Epithelial cell of proximal tubule (primary cell): Measurements from ENCODE around the gene SAMD14. TPM values are rescaled to one million over a fixed set of nuclear protein-coding genes. Genes with fewer than 3 reads are reported as not detected.
A peak's percentile ranks its signal among the peaks of the same experiment; 100 is the strongest.

Experiments
- DNase-seq: peaks from one replicate; pipeline ENCODE4 v3.0.0-alpha.2; 2011; ENCODE audit warnings: low read depth
- H3K4me3 ChIP-seq: 2 replicates; pipeline ENCODE4 v1.5.1; 2011; ENCODE audit warnings: low read depth, mild to moderate bottlenecking, low read length
- total RNA-seq: library from RNA; depleted of rRNA; stranded (reverse); fragments of >200 nt; gene quantifications from 2 replicates; pipeline ENCODE4 v1.2.3, GENCODE V29; 2015
- TF ChIP-seq, protein P1 (sequence below): conservative IDR thresholded peaks from 2 replicates; pipeline ENCODE4 v1.5.1; 2012; ENCODE audit warnings: low read depth, mild to moderate bottlenecking, low read length

Gene SAMD14
- total RNA-seq, 1 donor from 2014 or later, result 11.5 TPM

DNA sequence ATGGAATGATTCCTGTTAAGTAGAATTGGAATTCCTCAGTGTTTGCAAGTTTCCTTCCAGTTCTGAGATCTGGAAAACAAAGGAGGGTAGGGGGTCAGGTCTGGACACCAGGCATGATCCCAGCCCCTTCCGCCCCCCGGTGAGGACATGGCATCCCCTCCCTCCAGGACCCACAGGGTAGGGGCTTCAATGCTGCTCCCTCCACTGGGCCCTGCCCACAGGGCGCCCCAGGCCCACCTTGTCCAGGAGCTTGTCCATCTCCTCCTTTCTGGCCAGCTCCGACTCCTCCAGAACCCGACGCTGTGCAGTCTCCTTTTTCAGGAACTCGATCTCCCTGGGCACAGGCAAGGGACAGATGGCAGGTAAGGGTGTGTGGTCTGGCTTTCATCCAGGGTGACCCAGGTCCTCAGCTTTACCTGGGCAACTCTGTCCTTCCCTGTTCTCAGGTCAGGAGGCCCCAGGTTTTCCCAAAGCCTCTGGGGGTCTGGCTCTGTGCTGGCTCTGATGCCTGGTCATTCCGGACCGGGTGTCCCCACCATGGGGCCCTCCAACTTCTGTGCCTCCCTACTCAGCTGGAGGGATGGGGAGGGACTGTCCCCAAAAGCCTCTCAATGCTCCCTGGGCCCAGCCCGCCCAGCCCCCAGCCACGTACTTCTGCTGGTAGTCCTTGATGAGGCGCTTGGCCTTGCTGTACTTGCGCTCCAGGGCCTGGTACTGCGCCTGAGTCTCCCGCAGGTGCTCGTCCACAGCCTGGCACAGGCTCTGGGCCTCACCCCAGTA lies 5.5 kb upstream of the SAMD14 start:
- DNase-seq, result no peak
- no peak overlapping the region for H3K4me3 ChIP-seq
- TF ChIP-seq, protein P1, sequence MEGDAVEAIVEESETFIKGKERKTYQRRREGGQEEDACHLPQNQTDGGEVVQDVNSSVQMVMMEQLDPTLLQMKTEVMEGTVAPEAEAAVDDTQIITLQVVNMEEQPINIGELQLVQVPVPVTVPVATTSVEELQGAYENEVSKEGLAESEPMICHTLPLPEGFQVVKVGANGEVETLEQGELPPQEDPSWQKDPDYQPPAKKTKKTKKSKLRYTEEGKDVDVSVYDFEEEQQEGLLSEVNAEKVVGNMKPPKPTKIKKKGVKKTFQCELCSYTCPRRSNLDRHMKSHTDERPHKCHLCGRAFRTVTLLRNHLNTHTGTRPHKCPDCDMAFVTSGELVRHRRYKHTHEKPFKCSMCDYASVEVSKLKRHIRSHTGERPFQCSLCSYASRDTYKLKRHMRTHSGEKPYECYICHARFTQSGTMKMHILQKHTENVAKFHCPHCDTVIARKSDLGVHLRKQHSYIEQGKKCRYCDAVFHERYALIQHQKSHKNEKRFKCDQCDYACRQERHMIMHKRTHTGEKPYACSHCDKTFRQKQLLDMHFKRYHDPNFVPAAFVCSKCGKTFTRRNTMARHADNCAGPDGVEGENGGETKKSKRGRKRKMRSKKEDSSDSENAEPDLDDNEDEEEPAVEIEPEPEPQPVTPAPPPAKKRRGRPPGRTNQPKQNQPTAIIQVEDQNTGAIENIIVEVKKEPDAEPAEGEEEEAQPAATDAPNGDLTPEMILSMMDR, result no peak

GRCh38 chr17:50134206-50135110 lies 4.5 kb upstream of the SAMD14 start:
- TF ChIP-seq, protein P1, result no peak
- no peak for DNase-seq

DNA sequence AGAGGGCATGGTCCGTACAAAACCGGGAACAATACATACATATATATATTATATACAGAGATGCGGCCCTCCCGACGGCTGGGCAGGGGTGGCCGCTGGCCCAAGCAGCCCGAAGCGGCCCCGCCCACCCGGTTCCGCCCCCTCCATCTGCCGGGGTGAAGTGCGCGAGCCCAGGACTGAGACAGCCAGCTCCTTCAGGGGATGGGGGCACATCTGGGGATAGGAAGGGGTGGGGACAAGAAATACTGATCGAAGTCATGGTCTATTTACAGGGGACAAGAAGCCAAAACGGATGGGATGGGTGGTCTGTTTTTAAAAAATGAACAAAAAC lies 3.8 kb upstream of the SAMD14 start:
- DNase-seq, result no peak
- TF ChIP-seq, protein P1, result no peak
- no peak overlapping the region for H3K4me3 ChIP-seq

More at GRCh38 chr17:50134206-50135110, 4.5 kb upstream of the SAMD14 start:
- no peak overlapping the region for H3K4me3 ChIP-seq

DNA sequence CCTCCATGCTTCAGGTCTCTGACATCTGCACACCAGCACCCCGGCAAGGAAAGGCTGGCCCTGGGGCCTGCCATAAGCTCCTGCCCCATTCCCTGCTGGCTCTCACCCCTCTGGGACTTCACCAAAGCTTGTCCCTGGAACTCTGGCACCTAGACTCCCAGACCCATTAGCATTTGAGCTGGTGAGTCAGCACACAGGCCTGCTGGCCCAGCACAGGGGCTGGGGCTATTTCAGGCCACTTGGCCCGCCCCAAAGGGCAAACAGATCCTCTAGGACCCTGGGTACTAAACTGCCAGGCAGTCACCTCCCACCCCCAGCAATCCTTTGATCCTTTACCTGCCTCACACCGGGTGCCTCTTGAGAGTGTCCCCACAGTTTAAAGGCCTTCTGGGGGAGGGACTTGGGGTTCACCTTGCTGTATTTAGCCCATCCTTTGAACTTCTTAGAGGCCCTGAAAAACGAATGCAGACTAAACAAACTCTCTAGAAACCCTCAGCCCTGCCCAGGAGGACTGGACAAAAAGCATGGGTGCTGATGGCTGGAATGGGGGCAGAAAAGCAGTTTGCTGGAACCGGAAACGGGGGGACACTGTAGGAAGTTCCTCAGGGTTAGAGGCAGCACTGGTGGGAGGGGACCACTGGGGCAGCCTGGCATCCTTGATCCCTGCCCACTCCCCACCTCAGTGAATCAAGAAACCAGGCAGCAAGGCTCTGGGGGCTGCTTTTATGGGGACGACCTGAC lies 3.2 kb upstream of the SAMD14 start:
- no peak overlapping the region for H3K4me3 ChIP-seq
- DNase-seq, result no peak
- TF ChIP-seq, protein P1, result no peak

DNA sequence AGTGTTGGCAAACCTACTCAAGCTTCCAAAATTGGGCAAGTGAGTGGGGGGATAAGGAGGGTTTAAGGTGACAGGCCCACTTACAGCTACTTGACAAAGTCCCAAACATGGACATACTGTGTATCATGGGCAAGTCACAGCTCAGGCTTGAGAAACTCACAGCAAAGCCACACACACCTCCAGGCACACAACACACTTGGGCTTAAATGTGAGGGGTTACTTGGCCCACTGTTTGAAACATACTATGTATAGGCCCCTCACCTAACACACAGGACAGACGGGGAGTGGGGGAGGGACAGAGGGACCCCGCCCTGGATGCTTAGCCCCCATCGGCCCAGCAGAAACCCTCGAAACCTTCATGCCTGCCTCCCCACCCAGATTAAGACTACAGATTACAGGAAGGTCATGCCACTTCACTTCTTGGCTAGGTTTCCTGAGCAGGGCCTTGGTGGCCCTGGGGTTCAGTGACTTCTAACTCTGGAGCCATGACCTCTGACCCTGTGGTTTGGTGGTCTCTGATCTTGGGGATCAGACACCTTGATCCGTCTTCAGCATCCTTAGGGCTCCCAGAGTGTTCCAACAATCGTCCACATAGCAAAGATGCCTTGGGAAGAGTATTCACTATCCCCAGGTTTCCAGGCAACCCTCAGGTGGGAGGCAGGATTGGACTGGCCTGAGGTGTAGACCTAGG lies 2.3 kb upstream of the SAMD14 start:
- no peak overlapping the region for H3K4me3 ChIP-seq
- TF ChIP-seq, protein P1, result no peak
- no peak for DNase-seq

DNA sequence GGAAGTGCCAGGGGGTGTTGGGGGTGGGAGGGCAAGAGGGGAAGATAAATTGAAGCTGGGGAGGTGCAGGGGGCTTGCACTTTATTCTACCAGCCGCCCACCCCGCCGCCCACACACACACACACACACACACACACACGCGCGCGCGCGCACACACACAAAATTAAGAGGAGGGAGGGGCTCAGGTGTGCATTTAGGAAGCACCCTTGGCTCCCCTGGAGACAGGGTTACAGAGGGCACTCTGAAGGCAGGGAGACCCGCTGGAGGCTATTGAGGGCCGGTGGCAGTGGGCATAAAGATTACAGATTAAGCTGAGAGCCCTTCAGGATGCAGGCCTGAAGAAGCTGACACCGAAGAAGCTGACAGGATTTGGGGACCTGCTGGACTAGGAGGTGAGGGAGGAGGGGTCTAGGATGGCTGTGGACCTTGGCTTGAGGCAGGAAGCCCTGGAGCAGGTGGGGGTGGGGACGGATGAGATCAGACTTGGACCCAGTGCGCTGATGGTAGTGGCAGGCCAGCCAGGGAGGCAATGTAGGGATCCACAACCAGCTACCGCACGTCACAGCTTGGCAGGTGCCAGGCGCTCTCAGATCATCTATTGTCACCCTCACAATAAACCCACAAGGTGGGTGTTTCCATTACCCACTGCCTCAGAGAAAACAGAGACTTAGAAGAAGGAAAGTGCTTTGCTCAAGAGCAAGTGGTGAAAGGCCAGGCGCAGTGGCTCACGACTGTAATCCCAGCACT lies 772 bp upstream of the SAMD14 start:
- peak overlapping the region; percentile 55 for H3K4me3 ChIP-seq
- TF ChIP-seq, protein P1, result no peak
- no peak for DNase-seq
